CD4-positive, alpha-beta T cell treated with Interleukin-1 beta for 1 hour (primary cell): ENCODE measurements around the gene KRR1.
"Not testable (repeated sequence)": the region's sequence is repeated elsewhere in the genome, so short reads cannot be mapped to it uniquely, and the experiment has no call there.

Source experiments
- DNase-seq, 2 donors: peaks; one replicate each; pipeline ENCODE4 v3.0.0-alpha.2; 2020 to 2022

The KRR1 gene

DNA sequence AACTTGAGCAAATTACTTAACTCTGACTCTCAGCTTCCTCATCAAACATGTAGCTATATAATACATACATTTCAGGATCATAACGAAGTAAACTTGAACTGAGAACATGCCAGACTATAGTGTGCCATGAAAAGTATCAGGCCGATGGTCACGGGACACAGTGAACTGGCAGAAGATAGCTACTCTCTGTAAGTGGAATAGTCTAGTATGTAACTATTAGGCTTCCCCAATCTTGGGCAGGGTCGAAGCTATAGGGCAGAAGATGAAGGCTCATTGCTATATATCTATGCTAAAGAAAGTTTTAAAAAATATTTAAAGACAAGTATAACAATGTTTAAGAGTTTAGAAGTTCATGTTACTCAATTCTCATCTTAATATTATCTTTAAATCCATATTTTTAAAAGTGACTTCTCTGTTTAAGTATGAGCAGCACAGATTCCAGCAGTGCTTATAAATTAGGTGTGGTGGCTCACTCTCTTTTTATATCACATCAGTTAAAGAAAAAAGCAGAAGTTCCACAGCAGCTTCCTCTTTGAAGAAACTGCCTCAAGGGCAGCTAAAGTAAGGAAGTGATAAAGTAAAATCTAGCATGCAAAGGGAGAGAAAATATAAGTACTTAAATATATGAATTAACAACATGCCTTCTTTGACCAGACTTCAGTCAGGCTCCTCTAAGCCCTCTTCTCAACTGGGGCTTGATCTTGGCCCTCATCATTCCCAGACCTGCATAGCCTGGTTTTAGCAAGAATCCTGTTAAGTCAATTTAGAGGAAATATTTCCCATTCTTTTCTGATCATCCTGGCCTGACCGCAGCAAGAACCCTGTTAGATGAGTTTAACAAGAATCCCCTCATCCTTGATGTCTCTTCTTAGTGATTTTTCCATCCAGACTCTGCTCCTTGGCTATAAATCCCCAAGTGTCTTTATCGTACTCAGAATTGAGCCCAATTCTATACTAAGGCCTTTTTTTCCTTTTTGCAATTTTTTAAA lies 39.2 kb downstream of the KRR1 start:
- peak in 1 of 2 donors; percentile 16 for DNase-seq

DNA sequence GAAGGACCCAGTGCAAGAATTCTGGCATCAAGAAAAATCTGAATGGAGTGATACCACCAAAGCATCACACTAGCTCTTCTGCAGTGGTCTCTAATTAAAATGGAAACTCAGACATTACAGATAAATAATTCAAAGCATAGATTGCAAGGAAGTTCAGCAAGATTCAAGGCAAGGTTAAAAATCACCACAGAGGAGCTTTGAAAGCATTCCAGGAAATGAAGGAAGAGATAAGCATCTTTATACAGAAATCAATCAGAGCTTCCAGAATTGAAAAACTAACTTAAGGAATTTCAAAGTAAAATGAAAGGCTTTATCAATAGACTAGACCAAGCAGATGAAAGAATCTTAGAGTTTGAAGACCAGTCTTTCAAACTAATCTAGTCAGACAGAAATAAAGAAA lies 51.2 kb downstream of the KRR1 start:
- no peak for DNase-seq

DNA sequence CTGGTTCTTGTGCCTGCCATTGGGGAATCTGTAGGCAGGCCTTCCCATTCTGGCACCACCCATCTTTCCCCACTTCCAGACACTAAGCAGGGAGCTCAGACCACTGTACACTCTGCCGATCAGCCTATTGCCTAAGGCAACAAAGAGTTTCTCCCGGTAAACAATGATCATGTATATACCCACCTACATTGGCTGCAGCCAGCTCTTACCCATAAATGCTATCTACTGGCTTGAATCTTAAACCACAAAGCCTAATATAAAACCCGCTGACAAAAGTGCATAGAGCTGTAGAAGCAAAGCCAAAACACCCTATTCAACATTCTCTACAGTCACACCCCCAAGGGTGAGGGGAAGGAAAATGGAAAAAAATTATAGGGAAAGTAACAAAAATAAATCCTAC lies 51.7 kb downstream of the KRR1 start:
- no peak for DNase-seq

DNA sequence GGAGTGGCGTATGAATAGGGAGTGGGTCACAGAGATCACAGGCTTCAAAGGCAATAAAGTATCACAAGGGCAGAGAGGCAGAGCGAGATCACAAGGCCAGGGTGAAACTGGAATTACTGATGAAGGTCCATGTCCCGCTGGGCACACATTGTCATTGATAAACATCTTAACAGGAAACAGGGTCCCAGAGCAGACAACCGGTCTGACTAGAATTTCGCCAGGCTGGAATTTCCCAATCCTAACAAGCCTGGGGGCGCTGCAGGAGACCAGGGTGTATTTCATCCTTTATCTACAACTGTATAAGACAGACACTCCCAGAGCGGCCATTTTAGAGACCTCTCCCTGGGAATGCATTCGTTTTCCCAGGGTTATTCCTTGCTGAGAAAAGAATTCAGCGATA lies 53.5 kb downstream of the KRR1 start:
- DNase-seq: not testable (repeated sequence)

DNA sequence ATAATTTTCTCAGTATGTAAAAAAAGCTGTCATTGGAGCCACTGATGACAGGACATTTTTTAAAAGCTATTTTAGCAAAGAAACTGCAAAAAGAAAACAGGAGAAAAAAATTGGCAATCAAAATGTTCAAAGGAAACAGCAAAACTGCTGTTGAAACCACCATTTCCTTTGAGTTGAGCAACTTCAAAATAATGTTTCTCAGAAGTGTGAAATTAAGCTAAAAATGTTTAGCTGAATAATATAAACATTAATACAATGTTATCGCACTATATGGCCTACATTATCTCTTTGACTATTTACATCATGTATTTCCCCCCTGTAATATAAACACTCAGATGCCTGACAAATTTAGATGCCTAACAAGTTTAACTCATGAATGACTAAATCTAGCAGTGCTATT lies 54.2 kb downstream of the KRR1 start:
- DNase-seq: peak in 1 of 2 donors; percentile 32

DNA sequence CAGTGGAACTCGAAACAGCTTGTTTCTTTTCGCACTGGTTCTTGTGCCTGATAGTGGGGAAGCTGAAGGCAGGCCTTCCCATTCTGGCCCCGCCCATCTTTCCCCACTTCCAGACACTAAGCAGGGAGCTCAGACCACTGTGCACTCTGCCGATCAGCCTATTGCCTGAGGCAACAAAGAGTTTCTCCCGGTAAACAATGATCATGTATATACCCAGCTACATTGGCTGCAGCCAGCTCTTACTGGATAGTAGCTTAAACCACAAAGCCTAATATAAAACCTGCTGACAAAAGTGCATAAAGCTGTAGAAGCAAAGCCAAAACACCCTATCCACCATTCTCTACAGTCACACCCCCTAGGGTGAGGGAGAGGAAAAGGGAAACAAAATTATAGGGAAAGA lies 55.6 kb downstream of the KRR1 start:
- DNase-seq: no peak

DNA sequence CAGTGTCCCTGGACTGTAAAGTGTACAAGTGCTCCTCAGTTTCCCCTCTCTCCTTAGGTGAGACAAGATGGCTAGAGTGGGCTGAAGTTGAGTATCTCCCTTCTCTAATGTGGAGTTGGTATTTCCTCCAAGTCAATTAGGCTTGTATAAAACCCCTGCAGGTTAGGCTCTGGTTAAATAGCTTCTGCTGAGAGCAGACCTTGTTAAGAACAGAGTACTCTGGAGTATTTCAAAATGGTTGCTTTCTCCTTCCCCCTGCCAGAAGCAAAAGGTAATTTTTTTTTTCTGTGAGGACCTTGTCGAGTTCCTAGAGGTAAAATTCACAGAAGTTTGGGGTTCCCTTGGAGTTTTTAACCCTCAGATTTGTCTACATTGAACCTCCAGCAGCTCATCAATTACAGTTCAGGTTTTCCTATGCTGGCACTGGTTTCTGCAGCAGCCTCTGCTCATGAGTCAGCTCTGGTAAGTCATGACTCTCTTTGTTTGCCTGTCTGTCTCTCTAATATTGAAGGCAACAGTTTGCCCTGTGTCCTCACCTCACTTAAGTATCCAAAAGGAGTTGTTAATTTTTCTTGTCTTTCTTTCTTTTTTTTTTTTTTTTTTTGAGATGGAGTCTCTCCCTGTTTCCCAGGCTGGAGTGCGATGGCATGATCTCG lies 58.6 kb downstream of the KRR1 start:
- no peak for DNase-seq

DNA sequence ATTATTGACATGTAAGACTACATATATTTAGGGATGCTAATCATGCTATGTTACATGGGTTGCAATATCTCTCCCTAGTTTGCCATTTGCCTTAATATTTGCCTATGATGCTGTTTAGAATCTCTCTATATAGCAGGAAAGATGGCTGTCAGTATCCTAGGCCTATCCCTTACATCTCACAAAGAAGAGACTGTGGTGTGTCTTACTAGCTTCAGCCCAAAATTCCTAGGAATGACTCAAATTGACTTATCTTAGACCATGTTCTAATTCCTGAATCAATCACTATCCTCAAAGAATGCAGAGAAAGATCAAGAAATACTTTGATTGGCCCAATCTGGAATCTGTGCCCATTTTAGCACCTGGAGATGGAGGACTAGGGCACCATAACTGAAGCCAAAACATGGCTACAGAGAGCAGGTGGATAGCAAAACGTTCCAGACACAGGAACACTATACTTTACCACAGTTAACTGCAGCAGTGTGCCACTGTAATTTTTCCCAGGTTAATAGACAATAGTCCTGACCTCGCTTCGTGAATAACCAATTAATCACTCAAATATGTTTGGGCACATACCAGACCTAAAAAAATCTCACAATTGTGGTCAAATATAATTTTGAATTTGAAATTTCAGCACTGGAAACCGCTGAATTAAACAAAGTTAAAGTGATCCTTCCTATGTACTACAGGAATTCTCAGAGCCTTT lies 63.6 kb downstream of the KRR1 start:
- no peak for DNase-seq

DNA sequence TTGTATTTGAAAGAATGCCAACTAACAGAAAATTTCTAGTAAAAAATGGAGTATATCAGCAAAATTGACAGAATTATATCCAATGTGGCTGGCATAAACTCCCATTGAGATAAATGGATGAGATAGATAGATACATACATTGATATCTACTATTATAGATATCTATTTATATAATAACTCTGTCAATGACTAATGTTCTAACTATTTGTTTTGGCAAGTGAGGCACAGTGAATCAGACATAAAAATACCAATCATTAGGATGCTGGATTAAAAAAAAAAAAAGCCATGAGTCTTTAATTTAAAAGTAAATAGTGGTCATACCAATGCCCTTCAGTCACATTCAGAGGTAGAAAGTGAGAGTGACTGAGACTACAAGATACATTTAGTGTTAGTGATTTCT lies 64.6 kb downstream of the KRR1 start:
- no peak for DNase-seq

DNA sequence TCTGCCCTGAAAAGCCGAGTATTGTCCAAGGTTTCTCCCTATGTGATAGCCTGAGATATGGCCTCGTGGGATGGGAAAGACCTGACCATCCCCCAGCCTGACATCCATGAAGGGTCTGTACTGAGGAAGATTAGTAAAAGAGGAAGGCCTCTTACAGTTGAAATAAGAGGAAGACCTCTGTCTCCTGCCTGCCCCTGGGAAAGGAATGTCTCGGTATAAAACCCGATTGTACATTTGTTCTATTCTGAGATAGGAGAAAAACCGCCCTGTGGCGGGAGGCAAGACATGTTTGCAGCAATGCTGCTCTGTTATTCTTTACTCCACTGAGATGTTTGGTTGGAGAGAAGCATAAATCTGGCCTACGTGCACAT lies 66.3 kb downstream of the KRR1 start:
- not testable (repeated sequence) for DNase-seq

DNA sequence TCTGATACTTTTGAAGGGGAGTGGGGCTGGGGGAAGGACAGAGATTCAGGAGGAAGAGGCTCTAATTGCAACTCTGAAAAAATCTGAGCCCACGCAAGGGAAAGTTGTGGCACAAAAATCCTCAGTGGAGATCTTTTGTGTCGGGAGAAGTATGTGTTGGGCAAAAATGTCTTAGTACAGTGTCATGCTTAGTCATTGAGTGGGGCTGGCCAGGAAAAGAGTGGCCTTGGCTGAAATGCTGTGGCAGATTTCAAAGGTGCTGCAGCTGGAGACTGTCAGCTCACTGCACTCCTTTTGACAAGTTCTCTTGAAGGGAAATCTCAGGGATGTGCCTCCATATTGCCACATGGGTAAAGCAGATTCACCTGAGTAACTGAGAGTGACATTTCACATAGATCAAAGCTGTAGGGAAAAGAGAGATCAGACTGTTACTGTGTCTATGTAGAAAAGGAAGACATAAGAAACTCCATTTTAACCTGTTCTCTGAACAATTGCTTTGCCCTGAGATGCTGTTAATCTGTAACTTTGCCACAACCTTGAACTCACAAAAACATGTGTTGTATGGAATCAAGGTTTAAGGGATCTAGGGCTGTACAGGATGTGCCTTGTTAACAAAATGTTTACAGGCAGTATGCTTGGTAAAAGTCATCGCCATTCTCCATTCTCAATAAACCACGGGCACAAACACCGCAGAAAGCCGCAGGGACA lies 66.8 kb downstream of the KRR1 start:
- no peak for DNase-seq

DNA sequence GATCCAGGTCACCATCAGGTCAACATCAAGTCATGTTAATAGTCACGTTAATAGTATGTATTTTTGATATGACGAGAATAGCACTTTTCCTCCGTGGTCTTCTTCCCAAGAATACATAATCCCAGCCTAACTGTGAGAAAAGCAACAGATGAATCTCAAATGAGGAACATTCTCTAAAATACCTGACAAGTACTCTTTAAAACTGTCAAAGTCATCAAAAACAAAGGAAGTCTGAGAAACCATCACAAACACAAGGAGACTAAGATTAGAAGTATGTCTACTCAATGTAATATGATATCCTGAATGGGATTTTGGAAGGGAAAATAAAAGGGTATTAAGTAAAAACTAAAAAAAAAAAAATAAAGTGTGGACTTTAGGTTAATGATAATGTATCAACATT lies 67.7 kb downstream of the KRR1 start:
- no peak for DNase-seq

DNA sequence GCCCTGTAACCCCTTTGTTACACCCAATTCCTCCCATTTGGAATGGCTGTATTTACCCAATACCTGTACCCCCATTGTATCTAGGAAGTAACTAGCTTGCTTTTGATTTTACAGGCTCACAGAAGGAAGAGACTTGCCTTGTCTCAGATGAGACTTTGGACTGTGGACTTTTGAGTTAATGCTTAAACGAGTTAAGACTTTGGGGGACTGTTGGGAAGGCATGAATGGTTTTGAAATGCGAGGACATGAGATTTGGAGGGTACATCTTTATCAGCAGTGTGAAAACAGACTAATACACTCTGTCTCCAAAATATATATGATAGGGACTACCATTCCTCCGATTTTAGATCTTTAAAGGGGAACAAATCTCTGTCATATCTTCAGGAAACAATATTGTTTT lies 69.0 kb downstream of the KRR1 start:
- not testable (repeated sequence) for DNase-seq

DNA sequence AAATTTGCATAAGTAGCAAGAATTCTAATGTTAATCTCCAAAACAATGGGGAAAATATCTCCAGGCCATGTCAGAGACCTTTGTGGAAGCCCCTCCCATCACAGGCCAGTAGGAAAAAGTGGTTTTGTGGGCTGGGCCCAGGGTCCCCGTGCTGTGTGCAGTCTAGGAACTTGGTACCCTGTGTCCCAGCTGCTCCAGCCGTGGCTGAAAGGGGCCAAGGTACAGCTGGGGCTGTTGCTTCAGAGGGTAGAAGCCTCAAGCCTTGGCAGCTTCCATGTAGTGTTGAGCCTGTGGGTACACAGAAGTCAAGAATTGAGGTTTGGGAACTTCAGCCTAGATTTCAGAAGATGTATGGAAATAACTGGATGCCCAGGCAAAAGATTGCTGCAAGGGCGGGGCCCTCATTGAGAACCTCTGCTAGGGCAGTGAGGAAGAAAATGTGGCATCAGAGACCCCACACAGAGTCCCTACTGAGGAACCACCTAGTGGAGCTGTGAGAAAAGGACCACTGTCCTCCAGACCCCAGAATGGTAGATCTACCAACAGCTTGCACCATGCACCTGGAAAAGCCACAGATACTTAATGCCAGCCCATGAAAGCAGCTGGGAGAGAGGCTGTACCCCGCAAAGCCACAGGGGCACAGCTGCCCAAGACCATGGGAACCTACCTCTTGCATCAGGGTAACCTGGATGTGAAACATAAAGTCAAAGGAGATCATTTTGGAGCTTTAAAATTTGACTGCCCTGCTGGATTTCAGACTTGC lies 69.5 kb downstream of the KRR1 start:
- not testable (repeated sequence) for DNase-seq
